NB4 (cell line): ENCODE measurements around the gene PRKG1.

Experiments
- DNase-seq: peaks from one replicate; pipeline ENCODE4 v3.0.0; 2010; ENCODE audit warnings: low read depth
- H3K4me3 ChIP-seq: one replicate; pipeline ENCODE4 v1.5.1; 2011; ENCODE audit warnings: mild to moderate bottlenecking, low read depth, low read length, moderate library complexity
- CTCF ChIP-seq: IDR thresholded peaks from one replicate; pipeline ENCODE4 v1.5.1; 2012; ENCODE audit warnings: low read depth, low read length
- MAX ChIP-seq: IDR thresholded peaks from 2 replicates; pipeline ENCODE4 v1.6.1; 2011; ENCODE audit warnings: low read depth, low read length
- MYC ChIP-seq: IDR thresholded peaks from 2 replicates; pipeline ENCODE4 v1.6.1; 2011; ENCODE audit warnings: low read depth, low read length
- POLR2A ChIP-seq: IDR thresholded peaks from 2 replicates; pipeline ENCODE4 v1.6.1; 2011; ENCODE audit warnings: mild to moderate bottlenecking; ENCODE audit not compliant: insufficient read length; ENCODE audit errors: extremely low read depth

The PRKG1 gene

GRCh38 chr10:51371743-51372142 lies 297.5 kb downstream of the PRKG1 start:
- no peak overlapping the region for H3K4me3 ChIP-seq
- DNase-seq, result no peak
- TF ChIP-seq CTCF, result no peak
- no peak for TF ChIP-seq MYC

- DNase-seq, result no peak
- no peak for TF ChIP-seq MAX
- TF ChIP-seq MYC, result no peak
- H3K4me3 ChIP-seq, result no peak overlapping the region
Measured at GRCh38 chr10:51375790-51376189, 301.5 kb downstream of the PRKG1 start.

GRCh38 chr10:51377070-51377931 lies 303.0 kb downstream of the PRKG1 start:
- TF ChIP-seq CTCF, result no peak
- no peak for TF ChIP-seq MYC
- TF ChIP-seq POLR2A, result no peak
- no peak for TF ChIP-seq MAX
- no peak overlapping the region for H3K4me3 ChIP-seq
- DNase-seq, result no peak

- no peak for DNase-seq
- no peak for TF ChIP-seq MYC
- no peak for TF ChIP-seq CTCF
- no peak for TF ChIP-seq POLR2A
- TF ChIP-seq MAX, result no peak
- no peak overlapping the region for H3K4me3 ChIP-seq
Measured at GRCh38 chr10:51377932-51378599, 303.8 kb downstream of the PRKG1 start.

- H3K4me3 ChIP-seq, result no peak overlapping the region
Measured at GRCh38 chr10:51382181-51382580, 307.9 kb downstream of the PRKG1 start.

More at GRCh38 chr10:51382181-51382580, 307.9 kb downstream of the PRKG1 start:
- TF ChIP-seq POLR2A (no peak), CTCF (no peak), MAX (no peak), MYC (no peak)
- no peak for DNase-seq
